T-helper 2 cell treated with Interferon-gamma antibody and Interleukin-4, amounts not matched to agents 100 ng/mL and 5 ng/mL, for 36 hours (primary cell): Measurements from ENCODE around the gene ATXN3L. TPM values are rescaled to one million over a fixed set of nuclear protein-coding genes. Genes with fewer than 3 reads are reported as not detected.
"Not testable (repeated sequence)": the region's sequence is repeated elsewhere in the genome, so short reads cannot be mapped to it uniquely, and the experiment has no call there.

Source experiments
- intact Hi-C: fragments of 100-400 bp; cut with micrococcal nuclease; formaldehyde crosslinking; loops from one replicate; pipeline ENCODE4 v1.15.1; 2023
- total RNA-seq: library from RNA; stranded (reverse); gene quantifications from 2 replicates; pipeline ENCODE4 v1.2.3, GENCODE V29; 2022

Gene ATXN3L
- total RNA-seq, 1 donor from 2014 or later: not detected

GRCh38 chrX:13307041-13307440, 12.8 kb downstream of the ATXN3L start:
- intact Hi-C loops: no loop called here

GRCh38 chrX:13305108-13305507, 14.7 kb downstream of the ATXN3L start:
- intact Hi-C loops: no loop called here

- intact Hi-C loops: no loop called here
These were observed 15.8 kb downstream of the ATXN3L start for GRCh38 chrX:13304052-13304451.

- intact Hi-C loops: not testable (repeated sequence)
These were observed 16.6 kb downstream of the ATXN3L start for GRCh38 chrX:13303248-13303647.

GRCh38 chrX:13298836-13299235, 21.0 kb downstream of the ATXN3L start:
- intact Hi-C loops: no loop called here

- intact Hi-C loops: no loop called here
These were observed 24.0 kb downstream of the ATXN3L start for GRCh38 chrX:13295841-13296240.

GRCh38 chrX:13293700-13294099, 26.2 kb downstream of the ATXN3L start:
- intact Hi-C loops: no loop called here

- intact Hi-C loops: no loop called here
These were observed 28.8 kb downstream of the ATXN3L start for GRCh38 chrX:13290891-13291614.

GRCh38 chrX:13288671-13289070, 31.2 kb downstream of the ATXN3L start:
- intact Hi-C loops: no loop called here

GRCh38 chrX:13287816-13288215, 32.0 kb downstream of the ATXN3L start:
- intact Hi-C loops: no loop called here

GRCh38 chrX:13285693-13286092, 34.2 kb downstream of the ATXN3L start:
- intact Hi-C loops: no loop called here

GRCh38 chrX:13285229-13285628, 34.6 kb downstream of the ATXN3L start:
- intact Hi-C loops: no loop called here

GRCh38 chrX:13284570-13284969, 35.3 kb downstream of the ATXN3L start:
- intact Hi-C loops: no loop called here

GRCh38 chrX:13283950-13284546, 35.8 kb downstream of the ATXN3L start:
- intact Hi-C loops: no loop called here

- intact Hi-C loops: no loop called here
These were observed 36.3 kb downstream of the ATXN3L start for GRCh38 chrX:13283512-13283911.

GRCh38 chrX:13281289-13281688, 38.6 kb downstream of the ATXN3L start:
- intact Hi-C loops: no loop called here

- intact Hi-C loops: no loop called here
These were observed 40.4 kb downstream of the ATXN3L start for GRCh38 chrX:13279279-13280018.

GRCh38 chrX:13277539-13277938, 42.3 kb downstream of the ATXN3L start:
- intact Hi-C loops: no loop called here

GRCh38 chrX:13276991-13277390, 42.9 kb downstream of the ATXN3L start:
- intact Hi-C loops: no loop called here

GRCh38 chrX:13275031-13275430, 44.8 kb downstream of the ATXN3L start:
- intact Hi-C loops: no loop called here

GRCh38 chrX:13272426-13272825, 47.4 kb downstream of the ATXN3L start:
- intact Hi-C loops: no loop called here

- intact Hi-C loops: no loop called here
These were observed 48.3 kb downstream of the ATXN3L start for GRCh38 chrX:13271511-13271910.
